ENCODE measurements around the gene RPS6KA5.

DNA sequence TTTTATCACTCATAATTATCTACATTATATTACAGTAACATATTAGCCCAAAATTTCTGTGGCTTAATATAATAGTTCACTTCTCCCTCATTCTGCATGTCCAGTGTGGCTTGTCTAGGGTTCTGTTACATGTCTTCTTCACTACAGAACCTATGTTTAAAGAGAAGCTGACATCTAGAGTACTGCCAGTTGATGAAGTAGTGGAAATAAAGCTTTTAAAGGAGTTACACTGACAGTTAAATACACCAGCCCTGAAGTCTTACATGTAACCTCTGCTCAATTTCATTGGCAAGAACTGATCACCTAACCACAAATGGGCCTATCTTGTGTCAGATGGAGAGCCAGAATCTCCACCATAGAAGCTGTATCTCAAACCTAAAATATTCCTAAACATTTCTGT lies 32.9 kb downstream of the RPS6KA5 start:
- no peak for TF ChIP-seq POLR2A (IDR thresholded peaks at IDR 0.05)
- no peak for TF ChIP-seq POLR2AphosphoS5 (IDR thresholded peaks at IDR 0.05)
- TF ChIP-seq, protein P1, sequence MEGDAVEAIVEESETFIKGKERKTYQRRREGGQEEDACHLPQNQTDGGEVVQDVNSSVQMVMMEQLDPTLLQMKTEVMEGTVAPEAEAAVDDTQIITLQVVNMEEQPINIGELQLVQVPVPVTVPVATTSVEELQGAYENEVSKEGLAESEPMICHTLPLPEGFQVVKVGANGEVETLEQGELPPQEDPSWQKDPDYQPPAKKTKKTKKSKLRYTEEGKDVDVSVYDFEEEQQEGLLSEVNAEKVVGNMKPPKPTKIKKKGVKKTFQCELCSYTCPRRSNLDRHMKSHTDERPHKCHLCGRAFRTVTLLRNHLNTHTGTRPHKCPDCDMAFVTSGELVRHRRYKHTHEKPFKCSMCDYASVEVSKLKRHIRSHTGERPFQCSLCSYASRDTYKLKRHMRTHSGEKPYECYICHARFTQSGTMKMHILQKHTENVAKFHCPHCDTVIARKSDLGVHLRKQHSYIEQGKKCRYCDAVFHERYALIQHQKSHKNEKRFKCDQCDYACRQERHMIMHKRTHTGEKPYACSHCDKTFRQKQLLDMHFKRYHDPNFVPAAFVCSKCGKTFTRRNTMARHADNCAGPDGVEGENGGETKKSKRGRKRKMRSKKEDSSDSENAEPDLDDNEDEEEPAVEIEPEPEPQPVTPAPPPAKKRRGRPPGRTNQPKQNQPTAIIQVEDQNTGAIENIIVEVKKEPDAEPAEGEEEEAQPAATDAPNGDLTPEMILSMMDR (IDR thresholded peaks at IDR 0.05 in 8 of 11, conservative IDR thresholded peaks at IDR 0.05 in 3 of 11): no peak
